HEK293 (cell line): ENCODE results near the gene WNT4.

Experiments
- ATF2 ChIP-seq: fragments of 450-650 bp; formaldehyde crosslinking; IDR thresholded peaks from 2 replicates; pipeline ENCODE4 v1.5.1; 2016; ENCODE audit warnings: missing biosample characterization, missing genetic modification characterization, low read depth
- CTCF ChIP-seq: fragments of 450-650 bp; formaldehyde crosslinking; IDR thresholded peaks from 2 replicates; pipeline ENCODE4 v1.5.1; 2016; ENCODE audit warnings: missing biosample characterization, missing genetic modification characterization
- PATZ1 ChIP-seq: fragments of 450-650 bp; formaldehyde crosslinking; IDR thresholded peaks from 2 replicates; pipeline ENCODE4 v1.5.1; 2016; ENCODE audit warnings: missing biosample characterization, missing genetic modification characterization
- PBX3 ChIP-seq: sonication (generic); formaldehyde crosslinking; IDR thresholded peaks from 2 replicates; pipeline ENCODE4 v1.8.1; 2022; ENCODE audit warnings: mild to moderate bottlenecking, moderate library complexity, missing genetic modification reagents
- ZBTB20 ChIP-seq: fragments of 450-650 bp; formaldehyde crosslinking; IDR thresholded peaks from 2 replicates; pipeline ENCODE4 v1.5.1; 2016; ENCODE audit warnings: missing biosample characterization, missing genetic modification characterization
- ZBTB7A ChIP-seq: fragments of 450-650 bp; formaldehyde crosslinking; IDR thresholded peaks from 2 replicates; pipeline ENCODE4 v1.5.1; 2016; ENCODE audit warnings: low read depth, missing biosample characterization, missing genetic modification characterization
- ZNF112 ChIP-seq: fragments of 450-650 bp; formaldehyde crosslinking; IDR thresholded peaks from 2 replicates; pipeline ENCODE4 v1.5.0; 2017; ENCODE audit warnings: missing biosample characterization, missing genetic modification characterization
- ZNF223 ChIP-seq: fragments of 450-650 bp; formaldehyde crosslinking; IDR thresholded peaks from 2 replicates; pipeline ENCODE4 v1.5.1; 2016; ENCODE audit warnings: missing biosample characterization, missing genetic modification characterization
- ZNF266 ChIP-seq: fragments of 450-650 bp; formaldehyde crosslinking; IDR thresholded peaks from 2 replicates; pipeline ENCODE4 v1.5.1; 2016; ENCODE audit warnings: missing biosample characterization, missing genetic modification characterization, low read depth
- ZNF280D ChIP-seq: fragments of 450-650 bp; formaldehyde crosslinking; IDR thresholded peaks from 2 replicates; pipeline ENCODE4 v1.5.1; 2016; ENCODE audit warnings: missing biosample characterization, missing genetic modification characterization
- ZNF335 ChIP-seq: fragments of 450-650 bp; formaldehyde crosslinking; conservative IDR thresholded peaks from 2 replicates; pipeline ENCODE4 v1.5.1; 2016; ENCODE audit warnings: missing biosample characterization, missing genetic modification characterization
- ZNF626 ChIP-seq: fragments of 450-650 bp; sonication (Bioruptor Pico); formaldehyde crosslinking; IDR thresholded peaks from 2 replicates; pipeline ENCODE4 v1.5.1; 2018; ENCODE audit warnings: missing biosample characterization, missing genetic modification characterization, inconsistent platforms
- ZNF664 ChIP-seq: fragments of 450-650 bp; formaldehyde crosslinking; IDR thresholded peaks from 2 replicates; pipeline ENCODE4 v1.5.1; 2016; ENCODE audit warnings: missing biosample characterization, missing genetic modification characterization

- TF ChIP-seq ZNF664 (tag by site-specific recombination) (no peak), ZBTB7A (no peak), CTCF (tag by site-specific recombination) (no peak), PBX3 (CRISPR knock-in tag) (no peak), ZNF335 (tag by site-specific recombination) (no peak), ZNF266 (tag by site-specific recombination) (no peak), ZNF280D (tag by site-specific recombination) (no peak), ZNF223 (no peak), ATF2 (tag by site-specific recombination) (no peak), ZNF112 (no peak), ZBTB20 (tag by site-specific recombination) (no peak), ZNF626 (no peak), PATZ1 (tag by site-specific recombination) (no peak)
Measured at GRCh38 chr1:22077728-22078127, 65.2 kb downstream of the WNT4 start.
